ENCODE data around the gene USP49.

Gene USP49

GRCh38 chr6:41840326-41840725 is 54.8 kb downstream of the USP49 start:
- no peak for DNase-seq
- TF ChIP-seq EZH2 (IDR thresholded peaks at IDR 0.05; ENCODE audit: borderline replicate concordance, low read depth, low read length, severe bottlenecking): no peak
- TF ChIP-seq, protein P1, sequence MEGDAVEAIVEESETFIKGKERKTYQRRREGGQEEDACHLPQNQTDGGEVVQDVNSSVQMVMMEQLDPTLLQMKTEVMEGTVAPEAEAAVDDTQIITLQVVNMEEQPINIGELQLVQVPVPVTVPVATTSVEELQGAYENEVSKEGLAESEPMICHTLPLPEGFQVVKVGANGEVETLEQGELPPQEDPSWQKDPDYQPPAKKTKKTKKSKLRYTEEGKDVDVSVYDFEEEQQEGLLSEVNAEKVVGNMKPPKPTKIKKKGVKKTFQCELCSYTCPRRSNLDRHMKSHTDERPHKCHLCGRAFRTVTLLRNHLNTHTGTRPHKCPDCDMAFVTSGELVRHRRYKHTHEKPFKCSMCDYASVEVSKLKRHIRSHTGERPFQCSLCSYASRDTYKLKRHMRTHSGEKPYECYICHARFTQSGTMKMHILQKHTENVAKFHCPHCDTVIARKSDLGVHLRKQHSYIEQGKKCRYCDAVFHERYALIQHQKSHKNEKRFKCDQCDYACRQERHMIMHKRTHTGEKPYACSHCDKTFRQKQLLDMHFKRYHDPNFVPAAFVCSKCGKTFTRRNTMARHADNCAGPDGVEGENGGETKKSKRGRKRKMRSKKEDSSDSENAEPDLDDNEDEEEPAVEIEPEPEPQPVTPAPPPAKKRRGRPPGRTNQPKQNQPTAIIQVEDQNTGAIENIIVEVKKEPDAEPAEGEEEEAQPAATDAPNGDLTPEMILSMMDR (IDR thresholded peaks at IDR 0.05; ENCODE audit: borderline replicate concordance, extremely low read depth, low read length, poor library complexity, severe bottlenecking): no peak
- no peak overlapping the region for H3K4me3 ChIP-seq (ENCODE audit: low read depth in 1 of 2, low read length in 2 of 2)
- H3K79me2 ChIP-seq (ENCODE audit: insufficient read depth, low read length): peaks cover 36% of the 10 kb centered on the region
- no peak overlapping the region for H2AFZ ChIP-seq (ENCODE audit: low read depth, low read length)
- no peaks in the 10 kb centered on the region for H3K9me3 ChIP-seq (ENCODE audit: insufficient read depth, low read length, severe bottlenecking)
- H3K27me3 ChIP-seq (ENCODE audit: insufficient read depth, low read length, poor library complexity): no peaks in the 10 kb centered on the region
- H3K36me3 ChIP-seq (ENCODE audit: insufficient read depth, low read length): no peaks in the 10 kb centered on the region; the same call in none of the 2 replicates
- H4K20me1 ChIP-seq (ENCODE audit: insufficient read depth, low read length): peaks cover 3% of the 10 kb centered on the region; the same call in 1 of the 2 replicates
- H3K4me1 ChIP-seq (ENCODE audit: insufficient read depth, low read length): 0 out of 2 replicates have a peak, but pooled peaks cover 3% of the 10 kb centered on the region
- no peak overlapping the region for H3K9ac ChIP-seq (ENCODE audit: low read depth, low read length)
- H3K27ac ChIP-seq (ENCODE audit: low read length): no peak overlapping the region
- ATAC-seq (ENCODE audit: insufficient read depth, low read depth): no peak
- H3K4me2 ChIP-seq (ENCODE audit: insufficient read depth, low read length): no peak overlapping the region

GRCh38 chr6:41836660-41837052 is 58.5 kb downstream of the USP49 start:
- no peaks in the 10 kb centered on the region for H3K27me3 ChIP-seq (ENCODE audit: insufficient read depth, low read length, poor library complexity)
- H3K4me3 ChIP-seq (ENCODE audit: low read depth in 1 of 2, low read length in 2 of 2): no peak overlapping the region
- ATAC-seq (ENCODE audit: insufficient read depth, low read depth) (no peak), DNase-seq (no peak)
- H3K27ac ChIP-seq (ENCODE audit: low read length): no peak overlapping the region
- no peak overlapping the region for H3K9ac ChIP-seq (ENCODE audit: low read depth, low read length)
- no peak overlapping the region for H3K4me2 ChIP-seq (ENCODE audit: insufficient read depth, low read length)
- H3K79me2 ChIP-seq (ENCODE audit: insufficient read depth, low read length): peaks cover 39% of the 10 kb centered on the region
- peaks cover 3% of the 10 kb centered on the region; the same call in 1 of the 2 replicates for H4K20me1 ChIP-seq (ENCODE audit: insufficient read depth, low read length)
- TF ChIP-seq, protein P1 (IDR thresholded peaks at IDR 0.05; ENCODE audit: borderline replicate concordance, extremely low read depth, low read length, poor library complexity, severe bottlenecking): no peak
- no peak for TF ChIP-seq EZH2 (IDR thresholded peaks at IDR 0.05; ENCODE audit: borderline replicate concordance, low read depth, low read length, severe bottlenecking)
- H3K36me3 ChIP-seq (ENCODE audit: insufficient read depth, low read length): no peaks in the 10 kb centered on the region; the same call in 1 of the 2 replicates
- no peak overlapping the region for H2AFZ ChIP-seq (ENCODE audit: low read depth, low read length)
- 0 out of 2 replicates have a peak, but pooled peaks cover 3% of the 10 kb centered on the region for H3K4me1 ChIP-seq (ENCODE audit: insufficient read depth, low read length)
- H3K9me3 ChIP-seq (ENCODE audit: insufficient read depth, low read length, severe bottlenecking): no peaks in the 10 kb centered on the region

GRCh38 chr6:41836022-41836659 is 59.0 kb downstream of the USP49 start:
- Histone ChIP-seq H3K4me1 (ENCODE audit: insufficient read depth, low read length) (0 out of 2 replicates have a peak, but pooled peaks cover 3% of the 10 kb centered on the region), H3K4me3 (ENCODE audit: low read depth in 1 of 2, low read length in 2 of 2) (no peak overlapping the region), H3K27me3 (ENCODE audit: insufficient read depth, low read length, poor library complexity) (no peaks in the 10 kb centered on the region), H3K9me3 (ENCODE audit: insufficient read depth, low read length, severe bottlenecking) (no peaks in the 10 kb centered on the region), H3K27ac (ENCODE audit: low read length) (no peak overlapping the region), H3K79me2 (ENCODE audit: insufficient read depth, low read length) (peaks cover 40% of the 10 kb centered on the region), H3K4me2 (ENCODE audit: insufficient read depth, low read length) (no peak overlapping the region), H4K20me1 (ENCODE audit: insufficient read depth, low read length) (peaks cover 3% of the 10 kb centered on the region; the same call in 1 of the 2 replicates), H2AFZ (ENCODE audit: low read depth, low read length) (no peak overlapping the region), H3K36me3 (ENCODE audit: insufficient read depth, low read length) (no peaks in the 10 kb centered on the region; the same call in 1 of the 2 replicates), H3K9ac (ENCODE audit: low read depth, low read length) (no peak overlapping the region)
- ATAC-seq (ENCODE audit: insufficient read depth, low read depth): 0 out of 3 replicates have a peak, but pooled peaks have one; percentile 39
- no peak for TF ChIP-seq EZH2 (IDR thresholded peaks at IDR 0.05; ENCODE audit: borderline replicate concordance, low read depth, low read length, severe bottlenecking)
- TF ChIP-seq, protein P1 (IDR thresholded peaks at IDR 0.05; ENCODE audit: borderline replicate concordance, extremely low read depth, low read length, poor library complexity, severe bottlenecking): no peak
- no peak for DNase-seq

Data from DND-41 (cell line).